Breast epithelium (tissue), 4 donors: ENCODE data around the gene RETREG2. TPM values are rescaled to one million over a fixed set of nuclear protein-coding genes. Genes with fewer than 3 reads are reported as not detected.

Source experiments
- DNase-seq, 2 donors: peaks; one replicate each; pipeline ENCODE4 v3.0.0-alpha.2; 2019; ENCODE audit warnings: low spot score in 2 of 2
- H3K27ac ChIP-seq, 2 donors: fragments of 200-600 bp; sonication (generic) in 1 of 2; one replicate each; pipeline ENCODE4 v1.5.1; 2016 to 2019; ENCODE audit warnings: mild to moderate bottlenecking in 1 of 2
- H3K27me3 ChIP-seq, 2 donors: fragments of 200-600 bp; sonication (generic) in 1 of 2; one replicate each; pipeline versions ENCODE4 v1.5.1 to v1.6.0; 2017 to 2019; ENCODE audit warnings: control low read depth in 1 of 2, mild to moderate bottlenecking in 1 of 2
- H3K36me3 ChIP-seq: fragments of 200-600 bp; one replicate; pipeline ENCODE4 v1.5.1; 2019
- H3K4me1 ChIP-seq, 2 donors: fragments of 200-600 bp; sonication (generic); one replicate each; pipeline ENCODE4 v1.5.1; 2016 to 2019; ENCODE audit warnings: control low read depth in 1 of 2
- H3K4me3 ChIP-seq, 3 donors: fragments of 200-600 bp; sonication (generic); 1 replicate in 2 of 3; 2 replicates in 1 of 3; pipeline ENCODE4 v1.5.1; 2016 to 2019; ENCODE audit warnings: mild to moderate bottlenecking in 3 of 3, moderate library complexity in 2 of 3
- H3K9me3 ChIP-seq, 2 donors: fragments of 200-600 bp; sonication (generic) in 1 of 2; one replicate each; pipeline ENCODE4 v1.5.1; 2016 to 2019; ENCODE audit warnings: control low read depth in 1 of 2
- CTCF ChIP-seq, 3 donors: fragments of 450-650 bp; IDR thresholded peaks; one replicate each; pipeline ENCODE4 v1.5.1; 2016 to 2017; ENCODE audit warnings: antibody characterized with exemption in 3 of 3, mild to moderate bottlenecking in 3 of 3, moderate library complexity in 3 of 3
- POLR2A ChIP-seq: fragments of 450-650 bp; IDR thresholded peaks from one replicate; pipeline ENCODE4 v1.6.1; 2016; ENCODE audit warnings: antibody characterized with exemption, mild to moderate bottlenecking, moderate library complexity
- POLR2AphosphoS5 ChIP-seq, 3 donors: sonication (generic); formaldehyde crosslinking; IDR thresholded peaks; one replicate each; pipeline ENCODE4 v1.6.1; 2017; ENCODE audit warnings: antibody characterized with exemption in 3 of 3
- intact Hi-C: fragments of 100-400 bp; cut with DNase I; formaldehyde crosslinking; loops from one replicate; pipeline ENCODE4 v1.15.1; 2023; ENCODE audit warnings: low total_unique reads
- total RNA-seq, 3 donors: library from RNA; depleted of rRNA; stranded (reverse); fragments of >200 nt; gene quantifications; one replicate each; pipeline ENCODE4 v1.1.0, GENCODE V29; 2016

The RETREG2 gene
- total RNA-seq, 3 donors from 2014 or later: 58.7 to 79.7 (median 66.3) TPM

- no peaks in the 10 kb centered on the region for H3K27me3 ChIP-seq
- DNase-seq: no peak
- intact Hi-C loops: no loop called here
- no peak overlapping the region for H3K4me3 ChIP-seq
- H3K36me3 ChIP-seq: no peaks in the 10 kb centered on the region
- H3K4me1 ChIP-seq: peaks cover 5 to 13% of the 10 kb centered on the region in 2 donors
- no peaks in the 10 kb centered on the region for H3K9me3 ChIP-seq
- TF ChIP-seq POLR2A (no peak), POLR2AphosphoS5 (IDR thresholded peaks at IDR 0.05) (no peak), CTCF (IDR thresholded peaks at IDR 0.05) (no peak)
- no peak overlapping the region for H3K27ac ChIP-seq
Measured at GRCh38 chr2:219204425-219205164, 26.5 kb downstream of the RETREG2 start.

- intact Hi-C loops: no loop called here
- no peak overlapping the region for H3K4me3 ChIP-seq
- no peaks in the 10 kb centered on the region for H3K9me3 ChIP-seq
- DNase-seq: no peak
- H3K36me3 ChIP-seq: no peaks in the 10 kb centered on the region
- no peaks in the 10 kb centered on the region for H3K27me3 ChIP-seq
- no peak for TF ChIP-seq POLR2A
- TF ChIP-seq CTCF (IDR thresholded peaks at IDR 0.05): no peak
- TF ChIP-seq POLR2AphosphoS5 (IDR thresholded peaks at IDR 0.05): no peak
- H3K27ac ChIP-seq: no peak overlapping the region
- H3K4me1 ChIP-seq: peaks cover 5 to 13% of the 10 kb centered on the region in 2 donors
Measured at GRCh38 chr2:219205165-219205538, 27.1 kb downstream of the RETREG2 start.

- Histone ChIP-seq H3K27ac (peak overlapping the region; percentile 91 to 97), H3K27me3 (no peaks in the 10 kb centered on the region), H3K4me3 (peak overlapping the region; percentile 70 to 73 (median 71)), H3K9me3 (no peaks in the 10 kb centered on the region), H3K4me1 (peaks cover 5 to 13% of the 10 kb centered on the region in 2 donors), H3K36me3 (no peaks in the 10 kb centered on the region)
- intact Hi-C loops: no loop called here
- DNase-seq: no peak
- no peak for TF ChIP-seq POLR2AphosphoS5 (IDR thresholded peaks at IDR 0.05)
- TF ChIP-seq CTCF (IDR thresholded peaks at IDR 0.05): no peak
- TF ChIP-seq POLR2A: no peak
Measured at GRCh38 chr2:219205981-219206327, 27.9 kb downstream of the RETREG2 start.

- H3K27me3 ChIP-seq: no peaks in the 10 kb centered on the region
- intact Hi-C loops: no loop called here
Measured at GRCh38 chr2:219206328-219207133, 28.5 kb downstream of the RETREG2 start, which contains the start of gene ZFAND2B. Gene ZFAND2B, plus strand, starts transcription at chr2:219206782. Its CDS starts 206 bp downstream, at chr2:219206988.

More at GRCh38 chr2:219206328-219207133, 28.5 kb downstream of the RETREG2 start, which contains the start of gene ZFAND2B:
- H3K4me3 ChIP-seq: peak within 1 kb of the TSS; percentile 70 to 73 (median 71)
- no peaks in the 10 kb centered on the region for H3K36me3 ChIP-seq
- TF ChIP-seq POLR2A (peak; percentile 77), POLR2AphosphoS5 (IDR thresholded peaks at IDR 0.05) (peak; percentile 93 to 96 (median 95)), CTCF (IDR thresholded peaks at IDR 0.05) (peak in 2 of 3 donors; percentile 49 to 53)
- peaks cover 5 to 13% of the 10 kb centered on the region in 2 donors for H3K4me1 ChIP-seq
- DNase-seq: peak; percentile 93 to 94
- H3K9me3 ChIP-seq: no peaks in the 10 kb centered on the region
- peak within 1 kb of the TSS; percentile 91 to 97 for H3K27ac ChIP-seq
